ENCODE measurements around the gene CYBRD1.
A peak's percentile ranks its signal among the peaks of the same experiment; 100 is the strongest.

Gene CYBRD1

DNA sequence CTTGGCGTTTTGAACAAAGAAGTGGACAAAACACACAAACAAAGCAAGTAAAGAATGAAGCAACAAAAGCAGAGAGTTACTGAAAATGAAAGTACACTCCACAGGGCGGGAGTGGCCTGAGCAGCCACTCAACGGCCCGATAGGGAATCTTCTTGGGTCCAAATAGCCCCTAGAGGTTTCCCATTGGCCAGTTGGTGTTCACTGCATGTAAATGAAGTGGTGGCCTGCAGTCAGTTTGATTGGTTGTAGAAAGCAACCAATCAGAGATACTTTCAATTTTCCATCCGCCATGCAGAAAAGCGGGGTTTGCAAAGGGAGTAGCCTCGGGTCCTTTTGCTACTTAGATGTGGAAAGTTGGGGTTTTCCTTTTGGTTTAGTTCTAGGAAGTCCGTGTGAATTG is 31.6 kb downstream of the CYBRD1 start:
- no peak for DNase-seq (ENCODE audit: low spot score)

DNA sequence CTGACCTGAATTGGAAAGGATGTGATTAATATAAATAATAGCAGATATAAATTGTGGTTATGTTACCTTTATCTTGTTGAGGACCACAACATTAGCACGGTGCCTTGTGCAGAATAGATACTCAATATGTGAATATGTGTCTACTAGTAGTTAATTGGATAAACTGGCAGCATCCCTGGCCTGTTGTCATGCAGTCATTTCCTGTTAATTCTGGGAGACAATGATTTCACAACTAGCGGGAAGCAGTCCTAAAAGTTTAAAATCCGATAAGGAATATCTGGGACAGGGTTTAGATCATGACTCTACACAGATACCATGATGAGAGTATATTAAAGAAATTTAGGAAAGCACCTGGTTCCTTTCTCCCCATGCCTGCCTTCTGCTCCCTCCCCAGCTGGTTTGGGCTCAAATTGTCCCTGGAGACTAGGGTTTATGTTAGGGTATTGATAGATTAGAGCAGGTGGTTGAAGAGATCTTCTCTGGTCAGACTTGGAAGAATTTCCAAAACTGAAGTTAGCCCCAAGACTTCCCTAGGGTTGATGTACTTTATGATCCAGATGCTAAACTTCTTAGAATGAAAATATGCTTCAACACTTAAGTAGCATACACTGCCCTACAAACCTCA is 32.8 kb downstream of the CYBRD1 start:
- no peak for DNase-seq (ENCODE audit: low spot score)

DNA sequence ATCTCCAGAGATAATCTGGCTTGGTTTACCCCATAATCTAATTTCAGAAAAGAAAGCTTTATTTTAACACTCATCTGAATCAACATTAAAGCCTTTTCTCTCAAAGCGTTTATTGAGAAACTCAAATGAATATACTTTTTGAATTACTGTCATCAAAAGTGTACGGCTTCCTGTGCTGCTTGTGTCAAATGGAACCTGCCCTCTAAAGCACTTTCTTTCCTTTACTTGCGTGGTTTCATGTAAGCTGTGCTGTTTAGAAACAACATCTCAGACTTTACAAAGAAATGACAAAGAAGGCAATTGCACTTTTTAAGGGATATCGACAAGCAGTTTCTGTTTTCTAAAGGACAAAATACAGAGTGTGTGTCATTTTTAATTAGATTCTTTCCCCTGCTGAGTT is 35.1 kb downstream of the CYBRD1 start:
- no peak for DNase-seq (ENCODE audit: low spot score)

DNA sequence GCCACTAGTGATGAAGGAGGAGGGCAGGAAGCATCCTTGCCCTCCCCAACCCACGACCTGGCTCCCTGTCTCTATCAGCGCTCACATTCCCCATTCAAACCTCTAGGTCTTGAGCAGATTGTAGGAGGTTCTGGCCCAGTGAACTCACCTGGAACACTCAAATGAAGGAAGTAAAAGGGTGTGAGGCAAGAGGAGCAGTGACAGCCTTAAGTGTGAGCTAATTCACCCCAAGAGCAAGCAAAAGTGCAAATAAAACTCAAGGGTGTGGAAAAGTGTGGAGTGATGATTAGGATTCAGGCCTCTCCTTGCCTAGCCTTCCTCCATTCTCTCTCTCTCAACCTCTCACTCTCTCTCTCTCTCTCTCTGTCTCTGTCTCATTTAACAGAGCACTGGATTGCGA is 41.0 kb downstream of the CYBRD1 start:
- no peak for DNase-seq (ENCODE audit: low spot score)

DNA sequence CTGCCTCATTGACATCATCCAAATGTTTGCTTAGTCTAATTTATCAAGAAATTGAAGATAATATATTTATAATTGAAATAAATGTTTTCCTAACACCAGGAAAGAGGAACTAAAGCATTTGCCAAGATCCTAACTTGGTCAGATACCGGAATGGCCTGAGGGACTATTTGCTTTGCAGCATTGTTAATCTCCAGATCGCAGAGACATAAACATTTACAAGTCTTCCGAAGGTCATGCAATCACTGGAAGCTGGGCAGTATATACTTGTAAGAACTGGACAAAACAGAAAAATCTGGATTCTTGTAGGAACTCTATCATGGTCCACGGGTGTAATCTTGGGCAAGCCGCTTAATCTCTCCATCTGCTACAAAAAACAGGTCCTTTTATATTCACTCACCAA is 42.2 kb downstream of the CYBRD1 start:
- DNase-seq (ENCODE audit: low spot score), result no peak

DNA sequence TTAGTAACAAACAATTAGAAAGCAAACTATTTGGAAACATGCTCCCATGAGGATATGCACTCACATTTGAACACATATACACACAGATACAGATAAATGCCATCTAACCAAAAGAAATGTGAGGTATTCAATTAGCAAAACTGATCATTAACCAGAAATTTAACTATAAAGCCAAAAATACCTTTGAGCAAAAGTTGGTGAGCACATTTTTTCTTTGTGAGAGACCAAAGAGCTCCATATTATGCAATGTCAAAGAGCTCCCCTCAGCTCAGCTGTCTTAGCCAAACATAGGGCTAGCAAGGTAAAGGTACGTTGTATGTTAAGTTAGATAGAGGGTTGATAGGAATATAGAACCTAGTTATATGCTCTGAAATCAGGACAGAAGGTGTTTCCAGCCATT is 43.8 kb downstream of the CYBRD1 start:
- DNase-seq (ENCODE audit: low spot score), result no peak

DNA sequence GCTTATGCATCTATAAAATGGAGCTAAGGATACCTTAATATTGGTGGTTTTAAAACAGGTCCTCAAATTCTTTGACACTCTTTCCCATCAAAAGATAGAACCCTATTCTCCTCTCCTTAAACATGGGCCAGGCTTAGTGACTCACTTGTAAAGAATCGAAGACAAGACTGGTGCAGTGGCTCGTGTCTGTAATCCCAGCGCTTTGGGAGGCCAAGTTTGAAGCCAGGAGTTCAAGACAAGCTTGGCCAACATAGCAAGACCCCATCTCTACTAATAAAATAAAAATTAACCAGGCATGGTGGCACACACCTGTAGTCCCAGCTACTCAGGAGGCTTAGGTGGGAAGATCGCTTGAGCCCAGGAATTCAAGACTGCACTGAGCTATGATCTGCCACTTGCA is 44.5 kb downstream of the CYBRD1 start:
- DNase-seq (ENCODE audit: low spot score), result no peak

DNA sequence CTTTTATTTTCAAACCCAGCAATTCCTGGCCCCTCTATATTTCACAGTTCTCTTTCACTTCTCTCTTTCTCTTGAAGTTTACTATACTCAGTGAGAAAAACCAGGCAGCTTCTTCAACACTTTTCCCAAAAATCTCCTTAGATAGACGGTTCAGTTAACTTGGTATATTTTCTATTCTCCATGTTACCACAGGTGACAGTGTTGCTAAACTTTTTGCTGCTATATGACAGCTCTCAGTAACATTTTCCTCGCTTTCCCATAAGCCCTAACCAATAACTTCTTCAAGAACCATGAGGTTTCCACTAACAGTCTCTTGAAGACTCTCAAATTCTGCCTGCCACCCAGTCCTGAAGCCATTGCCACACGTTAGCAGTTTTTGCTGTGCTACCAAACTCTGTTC is 45.8 kb downstream of the CYBRD1 start:
- no peak for DNase-seq (ENCODE audit: low spot score)

DNA sequence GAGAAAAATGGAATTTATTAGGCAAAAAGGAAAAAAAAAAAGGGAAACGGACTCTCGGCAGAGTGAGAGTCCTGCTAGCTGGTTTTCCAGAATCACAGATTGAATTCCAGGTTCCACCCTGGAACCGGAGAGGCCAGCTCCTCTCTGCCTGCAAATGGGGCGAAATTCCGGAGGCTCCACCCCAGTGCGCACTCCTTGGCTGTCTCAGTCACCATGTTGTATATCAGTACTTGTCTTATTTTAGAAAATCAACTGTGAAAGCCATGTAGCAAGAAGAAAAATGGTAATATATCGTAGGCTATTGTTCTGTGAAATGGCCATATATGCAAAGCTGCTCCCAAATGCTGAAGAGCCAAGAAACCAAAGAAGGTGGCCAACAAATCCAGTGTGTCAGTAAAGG is 49.4 kb downstream of the CYBRD1 start:
- no peak for DNase-seq (ENCODE audit: low spot score)

DNA sequence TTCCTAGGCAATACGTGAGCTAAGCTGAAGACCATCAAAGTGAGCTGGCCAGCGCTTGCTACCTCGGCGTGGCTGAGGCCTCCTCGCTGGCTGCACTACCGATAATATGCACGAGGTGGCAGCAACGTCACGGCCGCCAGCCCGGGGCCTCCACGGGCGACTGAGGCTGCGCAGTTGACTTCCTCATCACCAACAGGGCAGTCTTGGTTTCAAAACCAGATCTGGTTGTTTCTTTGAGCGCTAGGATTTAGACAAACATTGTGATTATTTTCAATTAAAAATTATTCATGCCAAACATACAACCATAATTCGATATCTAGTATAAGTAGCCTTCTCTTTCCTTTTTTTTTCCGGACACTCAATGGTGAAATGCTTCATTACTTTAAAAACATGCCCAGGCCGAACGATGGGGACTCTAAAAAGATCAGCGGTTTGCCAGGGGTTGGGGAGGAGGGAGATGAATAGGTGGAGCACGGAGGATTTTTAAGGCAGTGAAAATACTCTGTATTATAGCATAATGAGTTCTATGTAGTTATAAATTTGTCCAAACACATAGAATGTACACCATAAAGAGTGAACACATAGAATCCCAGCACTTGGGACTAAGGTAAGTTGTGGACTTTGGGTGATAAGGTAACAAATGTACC is 52.0 kb downstream of the CYBRD1 start:
- peak; percentile 98 for DNase-seq (ENCODE audit: low spot score)

DNA sequence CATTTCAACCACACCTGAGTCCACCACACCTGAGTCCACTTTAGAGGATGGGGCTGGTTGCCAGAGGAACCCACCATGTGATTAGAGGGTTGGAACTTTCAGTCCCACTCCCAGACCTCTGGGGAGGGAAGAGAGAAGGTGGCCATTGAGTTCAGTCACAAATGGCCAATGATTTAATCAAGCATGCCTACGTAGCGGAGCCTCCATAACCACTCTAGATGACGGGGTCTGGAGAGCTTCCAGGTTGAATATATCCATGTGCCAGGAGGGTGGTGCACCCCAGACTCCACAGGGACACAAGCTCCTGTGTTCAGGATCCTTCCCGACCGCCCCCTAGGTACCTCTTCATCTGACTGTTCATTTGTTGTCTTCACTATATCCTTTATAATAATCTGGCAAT is 53.3 kb downstream of the CYBRD1 start:
- no peak for DNase-seq (ENCODE audit: low spot score)

DNA sequence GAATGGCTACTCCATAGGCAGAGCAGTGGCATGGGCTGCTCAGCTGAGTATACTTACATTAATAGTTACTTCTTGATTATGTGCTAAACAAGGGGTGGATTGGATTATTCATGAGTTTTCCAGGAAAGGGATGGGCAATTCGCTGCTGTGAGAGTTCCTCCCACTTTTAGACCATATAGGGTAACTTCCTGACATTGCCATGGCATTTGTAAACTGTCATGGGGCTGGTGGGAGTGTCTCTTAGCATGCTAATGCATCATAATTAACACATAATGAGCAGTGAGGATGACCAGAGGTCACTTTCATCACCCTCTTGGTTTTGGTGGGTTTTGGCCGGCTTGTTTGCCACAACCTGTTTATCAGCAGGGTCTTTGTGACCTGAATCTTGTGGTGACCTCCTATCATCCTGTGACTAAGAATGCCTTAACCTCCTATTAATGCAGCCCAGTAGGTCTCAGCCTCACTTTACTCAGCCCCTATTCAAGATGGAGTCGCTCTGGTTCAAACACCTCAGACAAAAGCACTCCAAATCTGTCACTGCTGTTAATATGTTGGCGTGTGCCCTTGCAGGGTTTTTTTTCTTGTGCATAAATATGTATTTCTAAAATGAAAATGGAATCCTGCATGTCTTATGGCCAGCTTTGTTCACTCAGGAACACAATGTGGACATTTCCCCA is 56.0 kb downstream of the CYBRD1 start:
- DNase-seq (ENCODE audit: low spot score), result no peak

DNA sequence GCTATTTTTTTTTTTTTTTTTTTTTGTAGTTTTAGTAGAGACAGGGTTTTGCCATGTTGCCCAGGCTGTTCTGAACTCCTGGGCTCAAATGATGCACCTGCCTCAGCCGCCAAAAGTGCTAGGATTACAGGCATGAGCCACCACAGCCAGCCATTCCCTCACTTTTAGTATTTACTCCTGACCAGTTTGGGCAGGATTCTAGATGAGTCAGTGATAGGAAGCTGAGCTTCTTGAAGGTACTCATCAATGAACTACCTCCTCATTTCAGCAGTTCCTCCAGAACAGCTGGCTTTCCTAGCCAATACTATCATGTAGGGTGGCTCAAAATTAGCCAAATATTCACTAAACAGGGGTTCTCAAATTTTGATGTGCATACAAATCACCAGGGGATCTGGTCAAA is 57.2 kb downstream of the CYBRD1 start:
- DNase-seq (ENCODE audit: low spot score), result no peak

DNA sequence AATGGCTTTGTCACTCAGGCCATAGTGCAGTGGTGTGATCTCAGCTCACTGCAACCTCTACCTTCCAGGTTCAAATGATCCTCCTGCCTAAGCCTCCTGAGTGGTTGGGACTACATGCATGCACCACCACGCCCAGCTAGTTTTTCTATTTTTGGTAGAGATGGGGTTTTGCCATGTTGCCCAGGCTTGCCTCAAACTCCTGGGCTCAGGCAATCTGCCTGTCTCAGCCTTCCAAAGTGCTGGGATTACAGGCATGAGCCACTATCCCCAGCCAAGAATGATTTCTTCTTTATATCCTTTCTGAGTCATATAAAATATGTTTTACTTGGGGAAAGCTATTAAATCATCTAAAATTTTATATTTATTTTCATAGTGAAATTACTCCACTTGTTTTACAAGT is 61.3 kb downstream of the CYBRD1 start:
- no peak for DNase-seq (ENCODE audit: low spot score)

DNA sequence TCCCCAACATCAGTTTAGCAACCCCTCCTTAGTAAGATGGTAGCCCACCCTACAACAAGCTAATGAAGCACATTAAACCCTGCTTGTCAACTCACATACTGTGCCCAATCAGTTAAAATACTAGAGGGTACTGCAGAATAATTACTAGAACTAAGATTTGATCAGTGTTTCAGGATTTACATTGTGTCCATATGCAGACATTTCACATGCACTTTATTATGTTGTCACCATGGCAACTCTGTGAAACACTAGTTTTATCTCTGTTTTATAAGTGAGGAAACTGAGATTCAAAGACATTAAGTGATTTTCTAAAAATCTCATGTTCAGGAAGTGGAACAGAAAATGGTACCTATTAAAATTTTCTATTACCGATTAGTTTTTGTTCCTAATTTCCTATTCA is 61.7 kb downstream of the CYBRD1 start:
- no peak for DNase-seq (ENCODE audit: low spot score)

DNA sequence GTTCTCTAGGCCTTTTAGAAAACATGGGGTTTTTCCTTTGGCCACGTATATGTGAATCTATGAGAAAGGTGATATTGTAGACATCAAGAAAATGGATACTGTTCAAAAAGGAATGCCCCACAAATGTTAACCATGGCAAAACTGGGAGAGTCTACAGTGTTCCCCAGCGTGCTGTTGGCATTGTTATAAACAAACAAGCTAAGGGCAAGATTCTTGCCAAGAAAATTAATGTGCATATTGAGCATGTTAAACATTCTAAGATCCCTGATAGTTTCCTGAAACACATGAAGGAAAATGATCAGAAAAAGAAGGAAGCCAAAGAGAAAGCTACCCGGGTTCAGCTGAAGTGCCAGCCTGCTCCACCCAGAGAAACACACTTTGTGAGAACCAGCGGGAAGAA is 64.9 kb downstream of the CYBRD1 start:
- no peak for DNase-seq (ENCODE audit: low spot score)

DNA sequence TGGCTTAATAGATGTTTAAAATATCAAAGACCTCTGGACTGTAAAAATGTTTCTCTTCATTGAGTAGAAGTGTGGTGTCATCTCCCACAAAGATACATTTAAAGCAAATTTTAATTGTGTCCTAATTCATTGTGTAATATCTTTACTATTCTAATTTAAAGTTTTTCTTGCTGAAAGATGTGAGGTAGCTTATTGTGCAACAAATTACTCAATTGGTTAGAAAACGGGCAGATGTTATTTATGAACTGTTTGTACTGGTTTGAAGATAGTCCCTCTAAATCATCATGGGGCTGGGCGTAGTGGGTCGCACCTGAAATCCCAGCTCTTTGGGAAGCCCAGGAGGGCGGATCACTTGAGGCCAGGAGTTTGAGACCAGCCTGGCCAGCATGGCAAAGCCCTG is 65.3 kb downstream of the CYBRD1 start:
- no peak for DNase-seq (ENCODE audit: low spot score)

DNA sequence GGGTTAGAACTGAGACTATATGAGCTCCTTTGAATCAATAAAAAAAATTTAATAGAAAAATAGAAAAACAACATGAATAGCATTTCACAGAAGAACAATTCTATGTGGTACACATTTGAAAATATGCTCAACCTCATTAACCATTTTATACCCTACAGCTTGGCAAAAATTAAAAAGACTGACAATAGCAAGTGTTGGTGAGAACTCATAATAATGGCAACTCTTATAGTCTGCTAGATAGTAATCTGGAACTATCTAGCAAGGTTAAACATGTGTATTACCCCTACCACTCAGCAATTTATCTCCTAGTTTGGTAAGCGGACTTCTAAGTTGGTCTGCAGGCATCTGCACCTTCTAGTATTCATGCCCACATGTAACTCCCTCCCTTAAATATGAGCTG is 67.8 kb downstream of the CYBRD1 start:
- no peak for DNase-seq (ENCODE audit: low spot score)

DNA sequence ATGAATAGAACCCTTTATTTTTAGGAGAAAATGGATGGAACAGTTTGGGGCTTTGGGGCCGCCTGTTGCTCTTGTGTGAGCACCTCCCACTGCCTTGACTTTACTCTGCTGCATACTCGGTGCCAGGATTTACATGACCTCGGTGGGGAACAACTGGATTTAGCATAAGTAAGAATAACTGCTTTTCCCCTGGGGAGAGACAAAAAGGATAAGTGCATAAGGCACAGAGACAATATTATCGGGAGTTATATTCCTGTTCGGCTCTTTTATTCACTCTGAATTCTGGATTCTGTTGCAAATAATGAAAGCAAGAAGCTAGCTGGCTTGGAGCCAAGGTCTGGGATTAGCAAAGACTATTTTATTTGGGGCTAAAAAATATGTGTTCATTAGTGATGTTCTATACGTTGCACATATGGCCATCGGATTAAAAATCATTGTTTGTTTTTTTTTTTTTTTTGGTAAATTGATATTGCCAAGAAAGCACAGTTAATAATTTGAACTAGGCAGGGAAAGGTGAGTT is 69.8 kb downstream of the CYBRD1 start:
- peak; percentile 5 for DNase-seq (ENCODE audit: low spot score)

DNA sequence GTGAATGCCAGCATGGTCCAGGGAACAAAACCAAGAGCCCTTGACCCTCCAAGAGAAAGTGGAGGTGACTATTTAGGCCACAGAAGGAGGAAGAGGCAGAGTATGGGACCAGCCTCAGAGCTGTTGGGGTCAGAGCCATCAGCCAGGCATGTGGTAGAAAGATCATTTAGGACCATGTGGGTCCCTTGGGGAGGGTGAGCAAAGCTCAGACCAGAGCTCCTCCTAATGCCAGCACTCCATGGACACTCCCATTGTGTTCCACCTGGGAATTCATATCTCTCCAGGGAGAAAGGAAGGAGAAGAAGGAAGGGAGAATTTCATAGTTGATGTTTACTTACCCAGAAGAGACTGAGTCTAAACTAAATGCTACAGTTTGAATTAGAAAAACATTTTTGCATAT is 73.2 kb downstream of the CYBRD1 start:
- peak; percentile 20 for DNase-seq (ENCODE audit: low spot score)

DNA sequence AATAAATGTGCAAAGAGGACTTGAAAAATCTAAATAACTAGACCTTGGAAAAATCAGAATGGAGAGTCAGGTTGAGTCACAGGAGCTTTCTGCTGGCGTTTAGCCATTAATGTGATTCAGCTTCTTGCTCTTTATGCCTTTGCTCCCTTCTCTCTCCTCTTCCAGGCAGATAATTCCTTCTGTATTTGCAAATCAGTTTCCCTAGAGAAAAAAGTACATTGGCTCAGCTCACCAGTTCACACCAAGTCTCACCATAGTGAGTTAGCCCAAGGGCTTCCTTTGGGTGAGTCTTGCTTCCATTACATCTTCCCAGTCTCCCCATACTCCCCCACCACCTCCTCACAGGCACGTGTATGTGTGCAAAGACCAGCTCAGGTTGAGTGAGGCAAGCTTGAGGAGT is 73.6 kb downstream of the CYBRD1 start:
- peak; percentile 88 for DNase-seq (ENCODE audit: low spot score)

DNA sequence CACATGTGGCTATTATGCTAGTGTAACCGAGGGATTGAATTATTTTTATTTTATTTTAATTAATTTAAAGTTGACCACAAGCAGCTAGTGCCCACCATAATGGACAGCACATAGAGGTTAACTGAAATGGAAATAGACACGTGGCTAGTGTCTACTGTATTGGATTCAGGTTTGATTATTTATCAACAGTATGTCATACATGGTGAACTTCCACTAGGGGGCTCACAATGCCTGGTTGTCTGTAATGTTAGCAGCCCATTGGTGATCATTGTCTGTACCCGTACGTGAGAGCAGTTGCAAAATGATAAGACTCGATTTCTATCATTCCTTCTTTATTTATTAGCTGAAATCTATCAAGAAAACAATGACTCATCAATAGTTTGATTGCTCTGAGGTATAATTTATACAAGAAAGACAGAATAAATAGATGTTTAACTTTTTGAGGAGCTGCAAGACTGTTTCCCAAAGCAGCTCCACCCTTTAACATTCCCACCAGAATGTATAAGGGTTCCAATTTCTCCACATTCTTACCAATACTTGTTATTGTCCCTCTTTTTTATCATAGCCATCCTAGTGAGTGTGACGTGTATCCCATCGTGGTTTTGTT is 76.5 kb downstream of the CYBRD1 start:
- peak; percentile 83 for DNase-seq (ENCODE audit: low spot score)

DNA sequence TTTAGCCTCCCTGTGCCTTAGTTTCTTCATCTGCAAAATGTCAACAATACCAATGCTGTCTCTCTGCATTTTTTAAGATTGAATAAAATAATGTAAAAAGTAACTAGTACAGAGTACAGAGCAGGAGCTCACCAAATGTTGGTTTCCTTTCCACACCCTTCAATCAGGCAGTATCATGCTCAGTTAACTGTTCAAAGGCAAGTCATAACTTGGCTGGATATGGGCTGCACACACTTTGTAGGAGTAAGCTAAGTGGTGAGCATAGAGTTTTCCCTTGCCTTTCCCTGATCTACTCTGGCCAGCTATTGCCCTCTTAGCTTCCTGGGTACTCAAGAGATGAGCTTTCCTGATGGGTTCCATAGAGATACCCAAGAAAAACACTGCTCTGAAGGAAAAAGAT is 77.9 kb downstream of the CYBRD1 start:
- no peak for DNase-seq (ENCODE audit: low spot score)

Data from AG08395 (cell line).